HCT116 (cell line): ENCODE results near the gene MARS1. TPM values are rescaled to one million over a fixed set of nuclear protein-coding genes. Genes with fewer than 3 reads are reported as not detected.

Experiments used
- ATAC-seq: fragments of 200-7000 bp; cut with Tn5 transposase; 2 replicates; pipeline ENCODE4 v1.9.1; 2020; ENCODE audit warnings: mild to moderate bottlenecking, moderate library complexity
- BruUV-seq: library from RNA; stranded (reverse); fragments of 400-500 nt; replicated peaks from 2 replicates; lab custom pipeline; 2021; lab: Mats Ljungman, UMichigan
- CTCF ChIA-PET: fragments of 300-600 bp; sonication (Branson Sonifier 250); formaldehyde crosslinking; loops from one replicate; lab custom pipeline; 2021; ENCODE audit warnings: antibody characterized with exemption; lab: Charles Lee
- POLR2A ChIA-PET: fragments of 300-600, 350-600 bp; sonication (Branson Sonifier 250); formaldehyde crosslinking; loops from one replicate; lab custom pipeline; 2021; ENCODE audit warnings: antibody characterized with exemption; lab: Charles Lee
- RAD21 ChIA-PET, 2 experiments: fragments of 300-600 bp; sonication (Branson Sonifier 250); formaldehyde crosslinking; loops; one replicate each; lab custom pipeline; 2023; ENCODE audit warnings: low total read pairs in 2 of 2; ENCODE audit not compliant: uncharacterized antibody in 2 of 2, unreplicated experiment in 2 of 2, low non-redundant PET in 1 of 2; lab: Charles Lee
- DNase-seq: peaks from one replicate; pipeline ENCODE4 v3.0.0-alpha.2; 2010; ENCODE audit warnings: low read depth, low spot score
- H2AFZ ChIP-seq: fragments of 200-600 bp; shearing (Covaris generic), sonication (generic); 2 replicates; pipeline ENCODE4 v1.6.1; 2017; ENCODE audit warnings: low read depth, mixed run types, mixed read lengths, antibody characterized with exemption, low read length; ENCODE audit not compliant: poor library complexity, severe bottlenecking
- H3K27ac ChIP-seq: 2 replicates; pipeline ENCODE4 v1.5.1; 2012; ENCODE audit warnings: low read depth, low read length
- H3K27me3 ChIP-seq: fragments of 200-600 bp; sonication (generic); 2 replicates; pipeline ENCODE4 v1.6.1; 2016; ENCODE audit warnings: mixed run types, low read length, mixed read lengths; ENCODE audit not compliant: insufficient read depth
- H3K36me3 ChIP-seq, 2 experiments: fragments of 200-500 bp in 1 of 2; fragments of 200-600 bp in 1 of 2; sonication (Bioruptor generic) in 1 of 2; sonication (generic) in 1 of 2; 2 replicates each; pipeline versions ENCODE4 v1.5.1 to v1.6.1; 2014 to 2016; ENCODE audit warnings: low read length in 2 of 2, inconsistent platforms in 1 of 2, mixed read lengths in 1 of 2, mixed run types in 1 of 2; ENCODE audit not compliant: insufficient read depth in 2 of 2, control insufficient read depth in 1 of 2
- H3K4me1 ChIP-seq, 2 experiments: fragments of 200-600 bp in 1 of 2; sonication (generic) in 1 of 2; 2 replicates each; pipeline versions ENCODE4 v1.5.1 to v1.6.1; 2012 to 2017; ENCODE audit warnings: low read length in 2 of 2, inconsistent platforms in 1 of 2, mild to moderate bottlenecking in 1 of 2, mixed read lengths in 1 of 2, mixed run types in 1 of 2, moderate library complexity in 1 of 2; ENCODE audit not compliant: insufficient read depth in 2 of 2, control insufficient read depth in 1 of 2
- H3K4me2 ChIP-seq: fragments of 200-600 bp; sonication (generic); 2 replicates; pipeline ENCODE4 v1.6.1; 2017; ENCODE audit warnings: mixed run types, low read length, mixed read lengths
- H3K4me3 ChIP-seq, 2 experiments: fragments of 200-600 bp in 1 of 2; sonication (generic) in 1 of 2; replicated peaks in 1 of 2; 2 replicates each; pipeline ENCODE4 v1.5.1; 2011 to 2016; ENCODE audit warnings: low read length in 2 of 2, control low read depth in 1 of 2, low read depth in 1 of 2, mild to moderate bottlenecking in 1 of 2, mixed read lengths in 1 of 2, mixed run types in 1 of 2
- H3K79me2 ChIP-seq: fragments of 200-600 bp; sonication (generic); 2 replicates; pipeline ENCODE4 v1.6.1; 2017; ENCODE audit warnings: mild to moderate bottlenecking, mixed run types, low read length, moderate library complexity, mixed read lengths; ENCODE audit not compliant: insufficient read depth
- H3K9ac ChIP-seq: fragments of 200-600 bp; sonication (generic); 2 replicates; pipeline ENCODE4 v1.6.1; 2016; ENCODE audit warnings: low read length, mixed read lengths
- H3K9me2 ChIP-seq: fragments of 200-600 bp; sonication (generic), shearing (Covaris generic); 2 replicates; pipeline ENCODE4 v1.6.1; 2017; ENCODE audit warnings: mixed run types, mild to moderate bottlenecking, moderate library complexity; ENCODE audit not compliant: insufficient read depth
- H3K9me3 ChIP-seq, 2 experiments: fragments of 200-500 bp in 1 of 2; fragments of 200-600 bp in 1 of 2; sonication (Bioruptor generic) in 1 of 2; sonication (generic) in 1 of 2; 2 replicates each; pipeline ENCODE4 v1.6.1; 2014 to 2017; ENCODE audit warnings: low read length in 2 of 2, mixed read lengths in 2 of 2, inconsistent platforms in 1 of 2, low read depth in 1 of 2, mild to moderate bottlenecking in 1 of 2, mixed run types in 1 of 2, moderate library complexity in 1 of 2; ENCODE audit not compliant: control insufficient read depth in 1 of 2, insufficient read depth in 1 of 2
- H4K20me1 ChIP-seq: fragments of 200-600 bp; sonication (generic), shearing (Covaris generic); 2 replicates; pipeline ENCODE4 v1.6.1; 2017; ENCODE audit warnings: mixed run types, mild to moderate bottlenecking, moderate library complexity; ENCODE audit not compliant: insufficient read depth
- CBX3 ChIP-seq: IDR thresholded peaks from 2 replicates; pipeline ENCODE4 v1.6.1; 2012; ENCODE audit warnings: low read depth
- EZH2 ChIP-seq: fragments of 200-600 bp; sonication (generic); IDR thresholded peaks from 2 replicates; pipeline ENCODE4 v1.6.1; 2017; ENCODE audit warnings: antibody characterized with exemption, mixed run types
- EZH2phosphoT487 ChIP-seq: fragments of 200-600 bp; IDR thresholded peaks from 2 replicates; pipeline ENCODE4 v1.6.1; 2018; ENCODE audit warnings: antibody characterized with exemption, borderline replicate concordance
- FOSL1 ChIP-seq: IDR thresholded peaks from 2 replicates; pipeline ENCODE4 v1.6.1; 2012; ENCODE audit warnings: low read depth
- MAX ChIP-seq: IDR thresholded peaks from 2 replicates; pipeline ENCODE4 v1.6.1; 2012
- SP1 ChIP-seq: IDR thresholded peaks from 2 replicates; pipeline ENCODE4 v1.6.1; 2012; ENCODE audit warnings: low read depth
- TCF7L2 ChIP-seq: IDR thresholded peaks from 2 replicates; pipeline ENCODE4 v1.7.0; 2011; ENCODE audit warnings: borderline replicate concordance, inconsistent platforms; ENCODE audit not compliant: insufficient read depth, insufficient read length; ENCODE audit errors: extremely low read depth
- ZNF274 ChIP-seq: fragments of 200-500 bp; sonication (Bioruptor generic); IDR thresholded peaks from 2 replicates; pipeline ENCODE4 v1.6.1; 2014; ENCODE audit warnings: mild to moderate bottlenecking, low read depth, low read length, inconsistent platforms
- intact Hi-C: fragments of 100-400 bp; cut with micrococcal nuclease; formaldehyde crosslinking; loops from 2 replicates; pipeline ENCODE4 v1.10.0; 2022
- total RNA-seq: library from RNA; stranded (reverse); gene quantifications from one replicate; pipeline ENCODE4 v1.2.1, GENCODE V29; 2021; ENCODE audit not compliant: unreplicated experiment
- TF ChIP-seq, protein P1 (sequence below): IDR thresholded peaks from 2 replicates; pipeline ENCODE4 v1.6.1; 2012; ENCODE audit warnings: low read depth
- TF ChIP-seq, protein P2 (sequence below): IDR thresholded peaks from 2 replicates; pipeline ENCODE4 v1.6.1; 2012
- TF ChIP-seq, protein P3 (sequence below), 3 experiments: fragments of 200-600 bp in 1 of 3; sonication (generic) in 1 of 3; IDR thresholded peaks in 2 of 3; conservative IDR thresholded peaks in 1 of 3; 2 replicates each; pipeline ENCODE4 v1.5.1; 2012 to 2017; ENCODE audit warnings: low read depth in 2 of 3, low read length in 2 of 3, antibody characterized with exemption in 1 of 3, borderline replicate concordance in 1 of 3, control low read depth in 1 of 3, mild to moderate bottlenecking in 1 of 3, mixed read lengths in 1 of 3, mixed run types in 1 of 3, moderate library complexity in 1 of 3; ENCODE audit not compliant: insufficient read depth in 1 of 3

MARS1 gene
- total RNA-seq, 1 experiment from 2014 or later = 344 TPM

DNA sequence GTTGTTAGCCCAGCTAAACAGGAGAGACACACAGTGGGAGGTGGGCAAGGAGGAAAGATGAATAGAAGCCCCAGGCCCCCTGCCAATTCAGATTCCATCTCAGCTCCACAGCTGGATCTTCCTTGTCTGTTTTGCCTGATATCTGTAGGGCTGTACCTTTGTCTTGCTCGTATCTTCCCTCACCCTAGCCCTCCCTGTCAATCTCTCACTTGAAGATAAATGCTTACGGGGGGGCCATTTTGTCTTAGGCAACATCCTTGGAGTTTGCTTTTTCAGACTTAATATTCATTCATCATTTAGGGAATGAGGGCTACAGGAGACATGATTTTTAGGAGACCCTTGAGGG, 64.4 kb downstream of the MARS1 start (continued):
- TF ChIP-seq, protein P1, sequence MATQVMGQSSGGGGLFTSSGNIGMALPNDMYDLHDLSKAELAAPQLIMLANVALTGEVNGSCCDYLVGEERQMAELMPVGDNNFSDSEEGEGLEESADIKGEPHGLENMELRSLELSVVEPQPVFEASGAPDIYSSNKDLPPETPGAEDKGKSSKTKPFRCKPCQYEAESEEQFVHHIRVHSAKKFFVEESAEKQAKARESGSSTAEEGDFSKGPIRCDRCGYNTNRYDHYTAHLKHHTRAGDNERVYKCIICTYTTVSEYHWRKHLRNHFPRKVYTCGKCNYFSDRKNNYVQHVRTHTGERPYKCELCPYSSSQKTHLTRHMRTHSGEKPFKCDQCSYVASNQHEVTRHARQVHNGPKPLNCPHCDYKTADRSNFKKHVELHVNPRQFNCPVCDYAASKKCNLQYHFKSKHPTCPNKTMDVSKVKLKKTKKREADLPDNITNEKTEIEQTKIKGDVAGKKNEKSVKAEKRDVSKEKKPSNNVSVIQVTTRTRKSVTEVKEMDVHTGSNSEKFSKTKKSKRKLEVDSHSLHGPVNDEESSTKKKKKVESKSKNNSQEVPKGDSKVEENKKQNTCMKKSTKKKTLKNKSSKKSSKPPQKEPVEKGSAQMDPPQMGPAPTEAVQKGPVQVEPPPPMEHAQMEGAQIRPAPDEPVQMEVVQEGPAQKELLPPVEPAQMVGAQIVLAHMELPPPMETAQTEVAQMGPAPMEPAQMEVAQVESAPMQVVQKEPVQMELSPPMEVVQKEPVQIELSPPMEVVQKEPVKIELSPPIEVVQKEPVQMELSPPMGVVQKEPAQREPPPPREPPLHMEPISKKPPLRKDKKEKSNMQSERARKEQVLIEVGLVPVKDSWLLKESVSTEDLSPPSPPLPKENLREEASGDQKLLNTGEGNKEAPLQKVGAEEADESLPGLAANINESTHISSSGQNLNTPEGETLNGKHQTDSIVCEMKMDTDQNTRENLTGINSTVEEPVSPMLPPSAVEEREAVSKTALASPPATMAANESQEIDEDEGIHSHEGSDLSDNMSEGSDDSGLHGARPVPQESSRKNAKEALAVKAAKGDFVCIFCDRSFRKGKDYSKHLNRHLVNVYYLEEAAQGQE = no peak
- TF ChIP-seq SP1 = no peak
- TF ChIP-seq, protein P2, sequence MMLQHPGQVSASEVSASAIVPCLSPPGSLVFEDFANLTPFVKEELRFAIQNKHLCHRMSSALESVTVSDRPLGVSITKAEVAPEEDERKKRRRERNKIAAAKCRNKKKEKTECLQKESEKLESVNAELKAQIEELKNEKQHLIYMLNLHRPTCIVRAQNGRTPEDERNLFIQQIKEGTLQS = no peak
- no peak for TF ChIP-seq FOSL1
- no peak for TF ChIP-seq ZNF274

- ChIA-PET CTCF (no interaction called here), RAD21 (no interaction called here), POLR2A (no interaction called here)
- no peaks in the 10 kb centered on the region for H3K9me2 ChIP-seq
- no peak overlapping the region for H3K9ac ChIP-seq
- TF ChIP-seq, protein P3, sequence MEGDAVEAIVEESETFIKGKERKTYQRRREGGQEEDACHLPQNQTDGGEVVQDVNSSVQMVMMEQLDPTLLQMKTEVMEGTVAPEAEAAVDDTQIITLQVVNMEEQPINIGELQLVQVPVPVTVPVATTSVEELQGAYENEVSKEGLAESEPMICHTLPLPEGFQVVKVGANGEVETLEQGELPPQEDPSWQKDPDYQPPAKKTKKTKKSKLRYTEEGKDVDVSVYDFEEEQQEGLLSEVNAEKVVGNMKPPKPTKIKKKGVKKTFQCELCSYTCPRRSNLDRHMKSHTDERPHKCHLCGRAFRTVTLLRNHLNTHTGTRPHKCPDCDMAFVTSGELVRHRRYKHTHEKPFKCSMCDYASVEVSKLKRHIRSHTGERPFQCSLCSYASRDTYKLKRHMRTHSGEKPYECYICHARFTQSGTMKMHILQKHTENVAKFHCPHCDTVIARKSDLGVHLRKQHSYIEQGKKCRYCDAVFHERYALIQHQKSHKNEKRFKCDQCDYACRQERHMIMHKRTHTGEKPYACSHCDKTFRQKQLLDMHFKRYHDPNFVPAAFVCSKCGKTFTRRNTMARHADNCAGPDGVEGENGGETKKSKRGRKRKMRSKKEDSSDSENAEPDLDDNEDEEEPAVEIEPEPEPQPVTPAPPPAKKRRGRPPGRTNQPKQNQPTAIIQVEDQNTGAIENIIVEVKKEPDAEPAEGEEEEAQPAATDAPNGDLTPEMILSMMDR (IDR thresholded peaks at IDR 0.05 in 2 of 3, conservative IDR thresholded peaks at IDR 0.05 in 1 of 3; ENCODE audit: borderline replicate concordance in 1 of 3, insufficient read depth in 1 of 3, low read depth in 2 of 3, low read length in 2 of 3) = no peak
- TF ChIP-seq EZH2phosphoT487 = no peak
- TF ChIP-seq TCF7L2 = no peak
- no peak for TF ChIP-seq CBX3
- no peak for TF ChIP-seq MAX
- no peak for TF ChIP-seq SP1
- no peak for TF ChIP-seq EZH2
- intact Hi-C loops = no loop called here
- H3K27me3 ChIP-seq = no peaks in the 10 kb centered on the region
- H4K20me1 ChIP-seq = no peaks in the 10 kb centered on the region
- H3K36me3 ChIP-seq = no peaks in the 10 kb centered on the region
- H3K4me3 ChIP-seq = no peak overlapping the region
- no peak overlapping the region for H2AFZ ChIP-seq
- no peak for ATAC-seq
- H3K4me2 ChIP-seq = peak overlapping the region; percentile 32
- no TSS peak for BruUV-seq
- H3K79me2 ChIP-seq = no peaks in the 10 kb centered on the region
- H3K9me3 ChIP-seq = no peaks in the 10 kb centered on the region
- no peak for DNase-seq
- no peak overlapping the region for H3K27ac ChIP-seq
- H3K4me1 ChIP-seq = peaks cover 3 to 30% of the 10 kb centered on the region in 2 experiments; a peak in 3 of 4 replicates
These were observed 65.0 kb downstream of the MARS1 start for GRCh38 chr12:57552835-57553313.
